GM12878 (cell line): ENCODE results near the gene GUCY1B1. TPM values are rescaled to one million over a fixed set of nuclear protein-coding genes. Genes with fewer than 3 reads are reported as not detected.

Experiments
- HCFC1 ChIP-seq: fragments of 150-350 bp; IDR thresholded peaks from 2 replicates; pipeline ENCODE4 v1.6.1; 2014; ENCODE audit warnings: low read length
- IKZF2 ChIP-seq, 2 experiments: fragments of 450-650 bp; IDR thresholded peaks; 2 replicates each; pipeline ENCODE4 v1.6.1; 2017; ENCODE audit warnings: mild to moderate bottlenecking in 2 of 2, moderate library complexity in 2 of 2
- MEF2A ChIP-seq: IDR thresholded peaks from 2 replicates; pipeline ENCODE4 v1.6.1; 2011; ENCODE audit warnings: low read depth, mild to moderate bottlenecking, low read length, moderate library complexity; ENCODE audit not compliant: insufficient read depth
- RBBP5 ChIP-seq: fragments of 200-600 bp; sonication (generic); conservative IDR thresholded peaks from 2 replicates; pipeline ENCODE4 v1.6.1; 2016
- RELB ChIP-seq: fragments of 450-650 bp; IDR thresholded peaks from 2 replicates; pipeline ENCODE4 v1.6.1; 2017; ENCODE audit warnings: low read depth, mild to moderate bottlenecking, moderate library complexity
- RFX5 ChIP-seq: IDR thresholded peaks from 2 replicates; pipeline ENCODE4 v1.6.1; 2011; ENCODE audit warnings: low read depth, low read length, improper control_type of control experiment
- SMC3 ChIP-seq: IDR thresholded peaks from 2 replicates; pipeline ENCODE4 v1.6.1; 2011; ENCODE audit warnings: low read length, improper control_type of control experiment, borderline replicate concordance
- TARDBP ChIP-seq: IDR thresholded peaks from 2 replicates; pipeline ENCODE4 v1.6.1; 2016; ENCODE audit warnings: borderline replicate concordance
- TCF3 ChIP-seq: IDR thresholded peaks from 2 replicates; pipeline ENCODE4 v1.6.1; 2012; ENCODE audit warnings: low read depth, mild to moderate bottlenecking, low read length, borderline replicate concordance; ENCODE audit not compliant: insufficient read depth
- ZNF592 ChIP-seq: fragments of 450-650 bp; IDR thresholded peaks from 2 replicates; pipeline ENCODE4 v1.6.1; 2017; ENCODE audit warnings: mild to moderate bottlenecking, moderate library complexity
- polyA plus RNA-seq, 11 experiments: library from polyadenylated mRNA; depleted of rRNA in 4 of 11; unstranded in 6 of 11; stranded (reverse) in 5 of 11; fragments of >200 nt; fragmentation: Nextera tagmentation in 4 of 11; fragmentation: Illumina TruSeq in 1 of 11; extraction: Ambion mirVana in 4 of 11; extraction: Trizol in 1 of 11; gene quantifications; 1 replicate in 1 of 11; 2 replicates in 10 of 11; pipeline versions ENCODE4 v1.2.1 to v1.2.3, GENCODE V29; 2011 to 2016; ENCODE audit warnings: inconsistent platforms in 2 of 11, missing spikeins in 2 of 11, low read depth in 1 of 11
- total RNA-seq, 4 experiments: library from RNA; depleted of rRNA in 3 of 4; stranded (reverse); fragments of >200 nt in 3 of 4; fragmentation: Illumina TruSeq in 1 of 4; extraction: Trizol in 1 of 4; gene quantifications; 2 replicates each; pipeline versions ENCODE4 v1.2.1 to v1.2.3, GENCODE V29; 2013 to 2021
- TF ChIP-seq, protein P1 (sequence below): fragments of 450-650 bp; IDR thresholded peaks from 2 replicates; pipeline ENCODE4 v1.6.1; 2016; ENCODE audit warnings: mild to moderate bottlenecking, moderate library complexity, borderline replicate concordance
- TF ChIP-seq, protein P2 (sequence below): IDR thresholded peaks from 2 replicates; pipeline ENCODE4 v1.6.1; 2011; ENCODE audit warnings: low read depth, mild to moderate bottlenecking, low read length, moderate library complexity, borderline replicate concordance; ENCODE audit errors: extremely low read depth

Gene GUCY1B1
- total and polyA plus RNA-seq, 10 of the 15 experiments (the other 5 are each of a cell fraction or from before 2014, with no cell fraction given): 0.60 to 38.5 (median 1.4) TPM

GRCh38 chr4:155820887-155821518 is 62.2 kb downstream of the GUCY1B1 start (continued):
- TF ChIP-seq TCF3 (no peak), MEF2A (no peak), RFX5 (no peak), TARDBP (no peak), SMC3 (no peak), IKZF2 (IDR thresholded peaks at IDR 0.05) (no peak), HCFC1 (no peak), RELB (no peak), RBBP5 (no peak), ZNF592 (no peak)
- TF ChIP-seq, protein P1, sequence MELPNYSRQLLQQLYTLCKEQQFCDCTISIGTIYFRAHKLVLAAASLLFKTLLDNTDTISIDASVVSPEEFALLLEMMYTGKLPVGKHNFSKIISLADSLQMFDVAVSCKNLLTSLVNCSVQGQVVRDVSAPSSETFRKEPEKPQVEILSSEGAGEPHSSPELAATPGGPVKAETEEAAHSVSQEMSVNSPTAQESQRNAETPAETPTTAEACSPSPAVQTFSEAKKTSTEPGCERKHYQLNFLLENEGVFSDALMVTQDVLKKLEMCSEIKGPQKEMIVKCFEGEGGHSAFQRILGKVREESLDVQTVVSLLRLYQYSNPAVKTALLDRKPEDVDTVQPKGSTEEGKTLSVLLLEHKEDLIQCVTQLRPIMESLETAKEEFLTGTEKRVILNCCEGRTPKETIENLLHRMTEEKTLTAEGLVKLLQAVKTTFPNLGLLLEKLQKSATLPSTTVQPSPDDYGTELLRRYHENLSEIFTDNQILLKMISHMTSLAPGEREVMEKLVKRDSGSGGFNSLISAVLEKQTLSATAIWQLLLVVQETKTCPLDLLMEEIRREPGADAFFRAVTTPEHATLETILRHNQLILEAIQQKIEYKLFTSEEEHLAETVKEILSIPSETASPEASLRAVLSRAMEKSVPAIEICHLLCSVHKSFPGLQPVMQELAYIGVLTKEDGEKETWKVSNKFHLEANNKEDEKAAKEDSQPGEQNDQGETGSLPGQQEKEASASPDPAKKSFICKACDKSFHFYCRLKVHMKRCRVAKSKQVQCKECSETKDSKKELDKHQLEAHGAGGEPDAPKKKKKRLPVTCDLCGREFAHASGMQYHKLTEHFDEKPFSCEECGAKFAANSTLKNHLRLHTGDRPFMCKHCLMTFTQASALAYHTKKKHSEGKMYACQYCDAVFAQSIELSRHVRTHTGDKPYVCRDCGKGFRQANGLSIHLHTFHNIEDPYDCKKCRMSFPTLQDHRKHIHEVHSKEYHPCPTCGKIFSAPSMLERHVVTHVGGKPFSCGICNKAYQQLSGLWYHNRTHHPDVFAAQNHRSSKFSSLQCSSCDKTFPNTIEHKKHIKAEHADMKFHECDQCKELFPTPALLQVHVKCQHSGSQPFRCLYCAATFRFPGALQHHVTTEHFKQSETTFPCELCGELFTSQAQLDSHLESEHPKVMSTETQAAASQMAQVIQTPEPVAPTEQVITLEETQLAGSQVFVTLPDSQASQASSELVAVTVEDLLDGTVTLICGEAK: no peak
- TF ChIP-seq, protein P2, sequence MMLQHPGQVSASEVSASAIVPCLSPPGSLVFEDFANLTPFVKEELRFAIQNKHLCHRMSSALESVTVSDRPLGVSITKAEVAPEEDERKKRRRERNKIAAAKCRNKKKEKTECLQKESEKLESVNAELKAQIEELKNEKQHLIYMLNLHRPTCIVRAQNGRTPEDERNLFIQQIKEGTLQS: no peak
